Measurements from ENCODE around the gene KCNQ4. TPM values are rescaled to one million over a fixed set of nuclear protein-coding genes. Genes with fewer than 3 reads are reported as not detected.
A peak's percentile ranks its signal among the peaks of the same experiment; 100 is the strongest.

Gene KCNQ4
- total and polyA plus RNA-seq, 2 experiments from 2014 or later, result 0.13 to 3.7 TPM

DNA sequence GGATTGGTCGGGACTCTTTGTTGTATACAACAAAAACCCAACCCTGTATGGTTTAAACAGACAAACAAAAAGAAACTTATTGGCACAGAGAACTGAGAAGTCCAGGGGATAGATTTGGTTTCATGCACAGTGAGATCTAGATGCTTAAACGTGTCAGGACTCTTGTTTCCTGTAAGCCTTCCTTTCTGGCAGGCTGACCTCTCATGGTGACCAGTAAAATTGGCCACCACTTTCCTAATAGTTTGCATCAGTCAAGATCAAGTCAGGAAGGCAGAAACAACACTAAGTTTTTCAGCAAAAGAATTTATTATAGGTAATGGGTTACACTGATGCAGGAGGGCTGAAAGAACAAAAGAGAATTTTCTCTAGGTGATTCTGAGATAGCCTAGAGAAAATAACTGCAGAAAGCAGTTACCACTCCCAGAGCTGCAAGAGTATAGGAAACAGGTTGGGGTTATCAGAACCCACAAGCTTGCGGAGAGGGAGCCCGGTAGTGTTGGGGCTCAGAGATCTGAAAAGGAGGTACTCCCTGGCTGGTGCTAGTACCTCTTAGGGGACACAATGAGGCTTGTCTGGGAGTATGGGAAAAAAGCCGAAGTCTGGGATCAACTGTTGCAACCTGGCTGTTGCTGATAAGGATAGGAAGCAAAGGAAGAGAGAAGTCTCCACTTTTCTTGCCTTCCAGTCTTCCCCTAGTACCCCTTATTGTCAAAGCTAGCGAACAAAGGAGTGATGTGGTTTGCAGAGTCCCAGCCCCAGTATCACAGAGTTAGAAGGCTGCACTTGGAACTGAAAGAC, 57.1 kb downstream of the KCNQ4 start:
- Histone ChIP-seq H3K27ac (no peak overlapping the region), H3K4me1 (ENCODE audit: low read depth) (peaks cover 4% of the 10 kb centered on the region), H3K27me3 (no peaks in the 10 kb centered on the region), H3K4me3 (no peak overlapping the region), H3K9me3 (ENCODE audit: low read depth) (no peaks in the 10 kb centered on the region), H3K36me3 (no peaks in the 10 kb centered on the region)
- TF ChIP-seq, protein P1, sequence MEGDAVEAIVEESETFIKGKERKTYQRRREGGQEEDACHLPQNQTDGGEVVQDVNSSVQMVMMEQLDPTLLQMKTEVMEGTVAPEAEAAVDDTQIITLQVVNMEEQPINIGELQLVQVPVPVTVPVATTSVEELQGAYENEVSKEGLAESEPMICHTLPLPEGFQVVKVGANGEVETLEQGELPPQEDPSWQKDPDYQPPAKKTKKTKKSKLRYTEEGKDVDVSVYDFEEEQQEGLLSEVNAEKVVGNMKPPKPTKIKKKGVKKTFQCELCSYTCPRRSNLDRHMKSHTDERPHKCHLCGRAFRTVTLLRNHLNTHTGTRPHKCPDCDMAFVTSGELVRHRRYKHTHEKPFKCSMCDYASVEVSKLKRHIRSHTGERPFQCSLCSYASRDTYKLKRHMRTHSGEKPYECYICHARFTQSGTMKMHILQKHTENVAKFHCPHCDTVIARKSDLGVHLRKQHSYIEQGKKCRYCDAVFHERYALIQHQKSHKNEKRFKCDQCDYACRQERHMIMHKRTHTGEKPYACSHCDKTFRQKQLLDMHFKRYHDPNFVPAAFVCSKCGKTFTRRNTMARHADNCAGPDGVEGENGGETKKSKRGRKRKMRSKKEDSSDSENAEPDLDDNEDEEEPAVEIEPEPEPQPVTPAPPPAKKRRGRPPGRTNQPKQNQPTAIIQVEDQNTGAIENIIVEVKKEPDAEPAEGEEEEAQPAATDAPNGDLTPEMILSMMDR (IDR thresholded peaks at IDR 0.05; ENCODE audit: low read depth, low read length), result peak; percentile 6
- no peak for DNase-seq (ENCODE audit: low read depth in 1 of 2, low spot score in 1 of 2)

DNA sequence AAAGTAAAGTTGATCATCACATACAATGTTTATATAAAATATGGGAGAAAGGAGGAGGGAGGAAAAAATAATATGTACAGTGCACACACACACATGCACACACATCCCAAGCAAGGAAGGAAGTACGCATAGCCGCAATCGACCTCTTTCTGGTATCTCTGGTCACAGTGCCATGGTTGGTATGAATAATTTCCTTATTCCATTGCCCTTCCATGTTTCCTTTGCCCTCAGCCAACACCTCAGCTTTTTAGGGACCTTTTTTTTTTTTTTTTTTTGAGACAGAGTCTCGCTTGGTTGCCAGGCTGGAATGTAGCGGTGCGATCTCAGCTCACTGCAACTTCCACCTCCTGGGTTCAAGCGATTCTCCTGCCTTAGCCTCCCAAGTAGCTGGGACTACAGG, 58.0 kb downstream of the KCNQ4 start:
- DNase-seq (ENCODE audit: low read depth in 1 of 2, low spot score in 1 of 2), result no peak
- Histone ChIP-seq H3K9me3 (ENCODE audit: low read depth) (no peaks in the 10 kb centered on the region), H3K4me3 (no peak overlapping the region), H3K4me1 (ENCODE audit: low read depth) (peaks cover 4% of the 10 kb centered on the region), H3K27ac (no peak overlapping the region), H3K36me3 (no peaks in the 10 kb centered on the region), H3K27me3 (no peaks in the 10 kb centered on the region)
- TF ChIP-seq, protein P1 (IDR thresholded peaks at IDR 0.05; ENCODE audit: low read depth, low read length), result no peak

DNA sequence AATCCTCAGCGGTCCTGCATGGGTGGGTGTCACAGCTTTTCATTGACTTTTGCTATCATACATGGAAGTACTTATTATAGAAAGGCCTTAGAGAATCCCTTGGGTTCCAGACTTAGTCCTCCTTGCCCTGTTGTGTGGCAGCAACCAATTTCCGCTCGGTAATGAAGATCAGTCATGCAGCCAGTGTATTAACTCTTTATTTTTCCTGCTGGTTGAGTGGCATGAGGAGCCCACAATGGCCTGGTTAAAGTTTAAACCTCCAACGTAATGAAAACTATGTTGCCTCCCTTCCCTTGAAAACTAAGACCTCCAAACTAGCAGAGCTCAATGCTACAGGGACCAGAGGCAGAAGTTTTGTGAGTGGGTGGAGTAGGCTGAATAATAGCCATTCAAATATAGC, 58.6 kb downstream of the KCNQ4 start:
- Histone ChIP-seq H3K27ac (no peak overlapping the region), H3K4me1 (ENCODE audit: low read depth) (peaks cover 4% of the 10 kb centered on the region), H3K27me3 (no peaks in the 10 kb centered on the region), H3K4me3 (no peak overlapping the region), H3K9me3 (ENCODE audit: low read depth) (no peaks in the 10 kb centered on the region), H3K36me3 (no peaks in the 10 kb centered on the region)
- DNase-seq (ENCODE audit: low read depth in 1 of 2, low spot score in 1 of 2), result no peak
- TF ChIP-seq, protein P1 (IDR thresholded peaks at IDR 0.05; ENCODE audit: low read depth, low read length), result no peak

DNA sequence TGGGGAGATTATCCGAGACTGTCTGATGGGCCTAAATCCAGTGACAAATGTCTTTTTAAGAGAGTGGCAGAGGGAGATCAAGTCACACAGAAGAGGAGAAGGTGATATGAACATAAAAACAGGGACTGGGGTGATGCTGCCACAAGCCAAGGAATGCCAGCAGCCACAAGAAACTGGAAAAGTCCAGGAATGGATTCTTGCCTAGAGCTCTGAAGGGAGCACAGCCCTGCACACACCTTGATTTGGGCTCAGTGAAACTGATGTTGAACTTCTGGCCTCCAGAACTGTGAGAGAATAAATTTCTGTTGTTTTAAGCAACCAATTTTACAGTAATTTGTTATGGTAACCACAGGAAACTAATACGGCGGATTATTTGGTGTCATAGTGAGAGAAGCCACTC, 59.1 kb downstream of the KCNQ4 start:
- no peaks in the 10 kb centered on the region for H3K27me3 ChIP-seq
- no peak for DNase-seq (ENCODE audit: low read depth in 1 of 2, low spot score in 1 of 2)
- TF ChIP-seq, protein P1 (IDR thresholded peaks at IDR 0.05; ENCODE audit: low read depth, low read length), result no peak
- H3K9me3 ChIP-seq (ENCODE audit: low read depth), result no peaks in the 10 kb centered on the region
- peaks cover 4% of the 10 kb centered on the region for H3K4me1 ChIP-seq (ENCODE audit: low read depth)
- no peak overlapping the region for H3K4me3 ChIP-seq
- no peaks in the 10 kb centered on the region for H3K36me3 ChIP-seq
- H3K27ac ChIP-seq, result no peak overlapping the region

DNA sequence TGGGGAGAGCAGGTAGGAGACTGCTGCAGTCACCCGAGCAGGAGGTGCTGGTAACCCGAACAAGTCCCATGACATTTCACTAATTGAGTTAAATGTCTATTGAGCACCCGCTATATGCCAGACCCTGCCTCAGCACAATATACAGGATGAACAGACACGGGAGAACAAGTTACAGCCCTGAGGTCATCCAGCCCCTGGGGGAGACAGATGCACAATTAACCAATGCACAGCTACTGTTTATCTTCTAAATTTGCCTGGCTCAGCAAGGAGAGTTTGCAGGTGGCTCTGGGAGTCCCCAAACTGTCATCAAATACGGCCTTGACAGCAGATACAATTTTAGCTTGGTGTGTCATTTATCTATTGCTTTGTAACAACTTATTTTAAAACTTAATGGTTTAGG, 60.5 kb downstream of the KCNQ4 start:
- DNase-seq (ENCODE audit: low read depth in 1 of 2, low spot score in 1 of 2), result no peak
- Histone ChIP-seq H3K27ac (no peak overlapping the region), H3K9me3 (ENCODE audit: low read depth) (no peaks in the 10 kb centered on the region), H3K36me3 (no peaks in the 10 kb centered on the region), H3K27me3 (no peaks in the 10 kb centered on the region), H3K4me3 (no peak overlapping the region), H3K4me1 (ENCODE audit: low read depth) (peaks cover under 1% of the 10 kb centered on the region)
- TF ChIP-seq, protein P1 (IDR thresholded peaks at IDR 0.05; ENCODE audit: low read depth, low read length), result no peak

Measured in cardiac muscle cell (in vitro differentiated cells and primary cell).